SH-SY5Y (cell line): ENCODE measurements around the gene GGN.

Experiments
- GATA2 ChIP-seq: IDR thresholded peaks from 2 replicates; pipeline ENCODE4 v1.6.1; 2011; ENCODE audit warnings: mild to moderate bottlenecking, low read depth, low read length
- GATA3 ChIP-seq: IDR thresholded peaks from 2 replicates; pipeline ENCODE4 v1.6.1; 2011; ENCODE audit warnings: low read depth, mild to moderate bottlenecking, low read length, moderate library complexity

DNA sequence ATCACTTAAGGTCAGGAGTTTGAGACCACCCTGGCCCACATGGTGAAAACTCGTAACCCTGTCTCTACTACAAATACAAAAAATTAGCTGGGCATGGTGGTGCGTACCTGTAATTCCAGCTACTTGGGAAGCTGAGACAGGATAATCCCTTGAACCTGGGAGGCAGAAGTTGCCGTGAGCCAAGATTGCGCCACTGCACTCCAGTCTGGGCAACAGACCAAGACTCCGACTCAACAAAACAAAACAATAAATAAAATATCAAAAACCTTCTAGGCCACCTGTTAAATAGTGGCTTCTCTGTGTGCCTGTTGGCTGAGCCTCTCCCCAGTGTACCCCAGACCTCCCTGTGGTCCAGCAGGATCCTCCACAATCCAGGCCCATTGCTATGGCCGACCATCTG lies 16.8 kb downstream of the GGN start:
- TF ChIP-seq GATA3 (no peak), GATA2 (no peak)
